ENCODE measurements around the gene ZNF230. TPM values are rescaled to one million over a fixed set of nuclear protein-coding genes. Genes with fewer than 3 reads are reported as not detected.
A peak's percentile ranks its signal among the peaks of the same experiment; 100 is the strongest.

The ZNF230 gene
- total RNA-seq, 1 donor from 2014 or later: 3.5 TPM

DNA sequence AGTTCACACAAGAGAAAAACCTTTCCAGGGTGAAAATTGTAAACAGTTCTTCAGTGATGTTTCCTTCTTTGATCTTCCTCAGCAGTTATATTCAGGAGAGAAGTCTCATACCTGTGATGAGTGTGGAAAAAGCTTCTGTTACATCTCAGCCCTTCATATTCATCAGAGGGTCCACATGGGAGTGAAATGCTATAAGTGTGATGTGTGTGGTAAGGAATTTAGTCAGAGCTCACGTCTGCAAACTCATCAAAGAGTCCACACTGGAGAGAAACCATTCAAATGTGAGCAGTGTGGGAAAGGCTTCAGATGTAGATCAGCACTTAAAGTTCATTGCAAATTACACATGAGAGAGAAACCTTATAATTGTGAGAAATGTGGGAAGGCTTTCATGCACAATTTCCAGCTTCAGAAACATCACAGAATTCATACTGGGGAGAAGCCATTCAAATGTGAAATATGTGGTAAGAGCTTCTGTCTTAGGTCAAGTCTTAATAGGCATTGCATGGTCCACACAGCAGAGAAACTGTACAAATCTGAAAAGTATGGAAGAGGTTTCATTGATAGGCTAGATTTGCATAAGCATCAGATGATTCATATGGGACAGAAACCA is 29.3 kb downstream of the ZNF230 start:
- Histone ChIP-seq H3K4me3 (no peak overlapping the region), H3K27ac (replicated peaks) (no peak overlapping the region), H3K36me3 (peaks cover 72% of the 10 kb centered on the region), H3K27me3 (ENCODE audit: low read depth) (no peaks in the 10 kb centered on the region), H3K4me1 (no peaks in the 10 kb centered on the region), H3K9me3 (replicated peaks) (peaks cover 100% of the 10 kb centered on the region)
- intact Hi-C loops (cut with micrococcal nuclease): no loop called here
- DNase-seq: no peak
- TF ChIP-seq, protein P1, sequence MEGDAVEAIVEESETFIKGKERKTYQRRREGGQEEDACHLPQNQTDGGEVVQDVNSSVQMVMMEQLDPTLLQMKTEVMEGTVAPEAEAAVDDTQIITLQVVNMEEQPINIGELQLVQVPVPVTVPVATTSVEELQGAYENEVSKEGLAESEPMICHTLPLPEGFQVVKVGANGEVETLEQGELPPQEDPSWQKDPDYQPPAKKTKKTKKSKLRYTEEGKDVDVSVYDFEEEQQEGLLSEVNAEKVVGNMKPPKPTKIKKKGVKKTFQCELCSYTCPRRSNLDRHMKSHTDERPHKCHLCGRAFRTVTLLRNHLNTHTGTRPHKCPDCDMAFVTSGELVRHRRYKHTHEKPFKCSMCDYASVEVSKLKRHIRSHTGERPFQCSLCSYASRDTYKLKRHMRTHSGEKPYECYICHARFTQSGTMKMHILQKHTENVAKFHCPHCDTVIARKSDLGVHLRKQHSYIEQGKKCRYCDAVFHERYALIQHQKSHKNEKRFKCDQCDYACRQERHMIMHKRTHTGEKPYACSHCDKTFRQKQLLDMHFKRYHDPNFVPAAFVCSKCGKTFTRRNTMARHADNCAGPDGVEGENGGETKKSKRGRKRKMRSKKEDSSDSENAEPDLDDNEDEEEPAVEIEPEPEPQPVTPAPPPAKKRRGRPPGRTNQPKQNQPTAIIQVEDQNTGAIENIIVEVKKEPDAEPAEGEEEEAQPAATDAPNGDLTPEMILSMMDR (IDR thresholded peaks at IDR 0.05; ENCODE audit: borderline replicate concordance): no peak

GRCh38 chr19:44042147-44042546 is 39.4 kb downstream of the ZNF230 start:
- no peak for DNase-seq
- Histone ChIP-seq H3K36me3 (no peaks in the 10 kb centered on the region), H3K27me3 (ENCODE audit: low read depth) (peaks cover 35% of the 10 kb centered on the region), H3K4me3 (no peak overlapping the region), H3K9me3 (replicated peaks) (peaks cover 38% of the 10 kb centered on the region), H3K4me1 (no peaks in the 10 kb centered on the region), H3K27ac (replicated peaks) (no peak overlapping the region)
- intact Hi-C loops (cut with micrococcal nuclease): no loop called here
- TF ChIP-seq, protein P1 (IDR thresholded peaks at IDR 0.05; ENCODE audit: borderline replicate concordance): no peak

DNA sequence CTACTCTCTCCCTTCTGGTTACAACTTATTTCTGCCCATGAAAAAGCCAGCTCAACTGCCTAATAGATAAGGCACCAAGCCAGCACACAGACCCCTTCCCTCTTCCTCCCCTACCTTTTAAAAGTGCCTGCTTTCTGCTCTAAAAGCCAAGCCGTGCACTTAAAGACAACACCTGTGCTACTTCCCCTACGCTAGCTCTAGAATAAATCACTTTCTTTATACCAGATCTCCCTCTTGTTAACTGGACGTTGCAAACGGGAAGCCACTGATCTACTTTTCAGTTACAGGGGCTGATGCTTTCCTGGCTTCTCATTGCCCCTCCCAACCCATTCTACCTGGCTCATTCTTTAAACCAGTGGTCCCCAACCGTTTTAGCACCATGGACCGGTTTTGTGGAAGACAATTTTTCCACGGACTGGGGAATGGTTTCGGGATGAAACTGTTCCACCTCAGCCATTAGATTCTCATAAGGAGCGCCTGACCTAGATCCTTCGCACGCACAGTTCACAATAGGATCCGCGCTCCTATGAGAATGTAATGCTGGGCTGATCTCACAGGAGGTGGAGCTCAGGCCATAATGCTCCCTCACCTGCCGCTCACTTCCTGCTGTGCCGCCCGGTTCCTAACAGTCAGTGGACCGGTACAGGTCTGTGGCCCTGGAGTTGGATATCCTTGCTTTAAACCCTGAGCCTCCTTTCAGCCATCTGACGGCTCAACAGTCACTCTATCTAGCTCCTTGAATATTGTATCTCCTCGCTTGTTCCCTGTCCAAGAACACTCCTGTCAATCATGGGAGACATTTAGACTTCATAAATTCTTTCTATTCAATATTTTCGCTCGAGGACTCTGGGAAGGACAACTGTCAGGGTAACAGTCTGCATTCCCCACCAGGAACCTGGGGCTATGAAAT is 48.2 kb downstream of the ZNF230 start:
- DNase-seq: no peak
- intact Hi-C loops (cut with micrococcal nuclease): no loop called here

GRCh38 chr19:44051650-44052402 is 49.1 kb downstream of the ZNF230 start, which contains the start of gene ZNF223:
ZNF223 (plus strand) TSS chr19:44052036; CDS start chr19:44055177, 3,141 bp downstream.
- Histone ChIP-seq H3K27me3 (ENCODE audit: low read depth) (peaks cover 38% of the 10 kb centered on the region), H3K36me3 (peaks cover 23% of the 10 kb centered on the region), H3K27ac (replicated peaks) (peak within 1 kb of the TSS; percentile 81), H3K4me1 (peaks cover 27% of the 10 kb centered on the region), H3K4me3 (peak within 1 kb of the TSS; percentile 82), H3K9me3 (replicated peaks) (no peaks in the 10 kb centered on the region)
- peak; percentile 94 for DNase-seq
- TF ChIP-seq, protein P1 (IDR thresholded peaks at IDR 0.05; ENCODE audit: borderline replicate concordance): no peak
- intact Hi-C loops (cut with micrococcal nuclease): no loop called here

More for the DNA sequence above, 48.2 kb downstream of the ZNF230 start:
- peaks cover 27% of the 10 kb centered on the region for H3K4me1 ChIP-seq
- H3K27ac ChIP-seq (replicated peaks): peak overlapping the region; percentile 81
- peak overlapping the region; percentile 82 for H3K4me3 ChIP-seq
- H3K36me3 ChIP-seq: peaks cover 18% of the 10 kb centered on the region
- no peaks in the 10 kb centered on the region for H3K9me3 ChIP-seq (replicated peaks)
- peaks cover 46% of the 10 kb centered on the region for H3K27me3 ChIP-seq (ENCODE audit: low read depth)
- TF ChIP-seq, protein P1 (IDR thresholded peaks at IDR 0.05; ENCODE audit: borderline replicate concordance): no peak

GRCh38 chr19:44055870-44056269 is 53.1 kb downstream of the ZNF230 start:
- Histone ChIP-seq H3K4me1 (peaks cover 25% of the 10 kb centered on the region), H3K9me3 (replicated peaks) (no peaks in the 10 kb centered on the region), H3K36me3 (peaks cover 59% of the 10 kb centered on the region), H3K27ac (replicated peaks) (no peak overlapping the region), H3K4me3 (no peak overlapping the region), H3K27me3 (ENCODE audit: low read depth) (no peaks in the 10 kb centered on the region)
- TF ChIP-seq, protein P1 (IDR thresholded peaks at IDR 0.05; ENCODE audit: borderline replicate concordance): no peak
- no peak for DNase-seq
- intact Hi-C loops (cut with micrococcal nuclease): no loop called here

Measured in left ventricle myocardium inferior (tissue), 1 donor.